ENCODE measurements around the gene FBXL17.

The FBXL17 gene

DNA sequence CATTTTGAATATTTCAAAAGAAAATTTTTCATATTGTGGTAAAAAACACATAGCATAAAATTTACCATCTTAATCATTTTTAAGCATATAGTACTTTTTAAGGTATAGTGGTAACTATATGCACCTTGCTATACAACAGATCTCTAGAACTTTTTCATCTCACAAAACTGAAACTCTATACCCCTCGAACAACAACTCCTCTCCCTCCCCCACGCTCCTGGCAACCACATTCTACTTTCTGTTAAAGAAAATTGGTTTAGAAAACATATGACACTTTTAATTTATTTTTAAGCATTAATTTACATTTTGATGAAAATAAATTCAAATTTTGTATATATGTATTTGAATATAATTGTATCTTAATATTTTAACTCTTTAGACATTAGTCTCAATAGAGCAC lies 563.9 kb downstream of the FBXL17 start:
- TF ChIP-seq EZH2phosphoT487 (IDR thresholded peaks at IDR 0.05; ENCODE audit: low read depth): no peak
- TF ChIP-seq, protein P1, sequence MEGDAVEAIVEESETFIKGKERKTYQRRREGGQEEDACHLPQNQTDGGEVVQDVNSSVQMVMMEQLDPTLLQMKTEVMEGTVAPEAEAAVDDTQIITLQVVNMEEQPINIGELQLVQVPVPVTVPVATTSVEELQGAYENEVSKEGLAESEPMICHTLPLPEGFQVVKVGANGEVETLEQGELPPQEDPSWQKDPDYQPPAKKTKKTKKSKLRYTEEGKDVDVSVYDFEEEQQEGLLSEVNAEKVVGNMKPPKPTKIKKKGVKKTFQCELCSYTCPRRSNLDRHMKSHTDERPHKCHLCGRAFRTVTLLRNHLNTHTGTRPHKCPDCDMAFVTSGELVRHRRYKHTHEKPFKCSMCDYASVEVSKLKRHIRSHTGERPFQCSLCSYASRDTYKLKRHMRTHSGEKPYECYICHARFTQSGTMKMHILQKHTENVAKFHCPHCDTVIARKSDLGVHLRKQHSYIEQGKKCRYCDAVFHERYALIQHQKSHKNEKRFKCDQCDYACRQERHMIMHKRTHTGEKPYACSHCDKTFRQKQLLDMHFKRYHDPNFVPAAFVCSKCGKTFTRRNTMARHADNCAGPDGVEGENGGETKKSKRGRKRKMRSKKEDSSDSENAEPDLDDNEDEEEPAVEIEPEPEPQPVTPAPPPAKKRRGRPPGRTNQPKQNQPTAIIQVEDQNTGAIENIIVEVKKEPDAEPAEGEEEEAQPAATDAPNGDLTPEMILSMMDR (IDR thresholded peaks at IDR 0.05; ENCODE audit: low read depth, low read length): no peak
- Histone ChIP-seq H3K9me3 (ENCODE audit: insufficient read depth, low read length) (no peaks in the 10 kb centered on the region), H4K20me1 (ENCODE audit: insufficient read depth, low read length) (no peaks in the 10 kb centered on the region), H2AFZ (ENCODE audit: low read depth, low read length) (no peak overlapping the region), H3K4me2 (ENCODE audit: low read length) (no peak overlapping the region), H3K79me2 (ENCODE audit: low read length) (no peaks in the 10 kb centered on the region), H3K27me3 (ENCODE audit: low read depth, low read length) (no peaks in the 10 kb centered on the region), H3K27ac (ENCODE audit: low read length) (no peak overlapping the region), H3K9ac (ENCODE audit: low read length) (no peak overlapping the region), H3K4me3 (ENCODE audit: low read length) (no peak overlapping the region), H3K36me3 (replicated peaks; ENCODE audit: low read depth, low read length) (no peaks in the 10 kb centered on the region), H3K4me1 (ENCODE audit: low read length) (peaks cover 35% of the 10 kb centered on the region)

- Histone ChIP-seq H3K9ac (ENCODE audit: low read length) (no peak overlapping the region), H3K9me3 (ENCODE audit: insufficient read depth, low read length) (no peaks in the 10 kb centered on the region), H3K79me2 (ENCODE audit: low read length) (no peaks in the 10 kb centered on the region), H4K20me1 (ENCODE audit: insufficient read depth, low read length) (no peaks in the 10 kb centered on the region), H3K4me3 (ENCODE audit: low read length) (no peak overlapping the region), H3K27ac (ENCODE audit: low read length) (no peak overlapping the region), H3K4me2 (ENCODE audit: low read length) (no peak overlapping the region), H3K4me1 (ENCODE audit: low read length) (peaks cover 40% of the 10 kb centered on the region), H3K27me3 (ENCODE audit: low read depth, low read length) (no peaks in the 10 kb centered on the region), H3K36me3 (replicated peaks; ENCODE audit: low read depth, low read length) (no peaks in the 10 kb centered on the region), H2AFZ (ENCODE audit: low read depth, low read length) (no peak overlapping the region)
- TF ChIP-seq, protein P1 (IDR thresholded peaks at IDR 0.05; ENCODE audit: low read depth, low read length): no peak
These were observed 564.5 kb downstream of the FBXL17 start for GRCh38 chr5:107817436-107817835.

DNA sequence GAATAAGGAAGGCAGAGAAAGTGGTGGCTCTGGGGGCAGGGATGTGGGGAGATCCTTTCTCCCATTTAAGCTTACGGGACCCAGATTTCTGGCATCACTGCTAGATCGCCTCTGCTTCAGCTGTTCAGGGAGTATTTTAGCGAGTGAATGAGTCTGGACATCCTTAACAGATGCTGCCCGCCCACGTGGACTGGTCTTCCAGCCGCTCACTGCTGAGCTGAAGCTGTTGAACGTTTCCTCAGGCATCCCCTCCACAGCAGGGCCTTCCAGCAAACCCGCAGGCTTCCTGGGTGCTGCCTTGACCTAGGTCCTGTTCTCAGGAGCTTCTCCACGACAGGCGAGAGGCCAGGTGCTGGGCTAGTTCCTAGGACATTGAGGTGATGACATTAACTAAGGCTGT lies 566.8 kb downstream of the FBXL17 start:
- no peak overlapping the region for H3K4me2 ChIP-seq (ENCODE audit: low read length)

DNA sequence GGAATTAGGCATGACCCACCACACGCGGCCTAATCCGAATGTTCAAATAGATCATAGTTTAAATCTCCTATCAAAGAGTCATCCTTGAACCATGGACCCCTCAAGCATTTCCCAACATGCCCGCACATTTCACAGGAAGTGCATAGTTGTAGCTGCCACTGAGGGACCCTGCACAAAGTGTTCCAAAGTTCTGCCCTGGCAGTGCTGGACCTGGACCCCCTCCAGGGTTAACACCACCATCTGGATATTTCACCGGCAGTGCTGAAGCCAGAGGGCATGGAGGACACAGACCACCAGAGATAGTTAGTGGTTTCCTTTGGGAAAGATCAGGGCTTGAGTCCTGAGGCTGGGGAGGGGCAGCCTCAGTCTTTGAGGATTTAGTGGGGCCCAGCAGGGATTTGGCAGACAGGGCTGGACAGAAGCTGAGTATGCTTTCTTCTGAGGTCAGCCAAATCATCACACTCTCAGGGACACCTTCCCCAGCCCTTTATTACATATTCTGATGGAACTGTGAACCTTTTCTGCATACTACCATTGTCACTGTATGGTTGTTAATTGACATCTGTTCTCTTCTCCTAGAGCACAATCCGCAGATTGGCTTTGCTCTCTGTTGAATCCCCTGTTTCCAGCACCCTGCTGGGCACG lies 567.6 kb downstream of the FBXL17 start:
- Histone ChIP-seq H4K20me1 (ENCODE audit: insufficient read depth, low read length) (no peaks in the 10 kb centered on the region), H3K27ac (ENCODE audit: low read length) (no peak overlapping the region), H3K4me3 (ENCODE audit: low read length) (no peak overlapping the region), H3K4me2 (ENCODE audit: low read length) (no peak overlapping the region), H3K9ac (ENCODE audit: low read length) (no peak overlapping the region), H3K36me3 (replicated peaks; ENCODE audit: low read depth, low read length) (no peaks in the 10 kb centered on the region), H3K9me3 (ENCODE audit: insufficient read depth, low read length) (no peaks in the 10 kb centered on the region), H3K79me2 (ENCODE audit: low read length) (no peaks in the 10 kb centered on the region), H3K4me1 (ENCODE audit: low read length) (peaks cover 45% of the 10 kb centered on the region), H3K27me3 (ENCODE audit: low read depth, low read length) (no peaks in the 10 kb centered on the region), H2AFZ (ENCODE audit: low read depth, low read length) (no peak overlapping the region)
- TF ChIP-seq, protein P1 (IDR thresholded peaks at IDR 0.05; ENCODE audit: low read depth, low read length): no peak
- no peak for TF ChIP-seq EZH2phosphoT487 (IDR thresholded peaks at IDR 0.05; ENCODE audit: low read depth)

More for the DNA sequence above, 566.8 kb downstream of the FBXL17 start:
- no peaks in the 10 kb centered on the region for H3K27me3 ChIP-seq (ENCODE audit: low read depth, low read length)
- TF ChIP-seq, protein P1 (IDR thresholded peaks at IDR 0.05; ENCODE audit: low read depth, low read length): no peak
- no peak for TF ChIP-seq EZH2phosphoT487 (IDR thresholded peaks at IDR 0.05; ENCODE audit: low read depth)
- no peaks in the 10 kb centered on the region for H3K79me2 ChIP-seq (ENCODE audit: low read length)
- no peaks in the 10 kb centered on the region for H3K36me3 ChIP-seq (replicated peaks; ENCODE audit: low read depth, low read length)
- H3K4me3 ChIP-seq (ENCODE audit: low read length): no peak overlapping the region
- no peaks in the 10 kb centered on the region for H3K9me3 ChIP-seq (ENCODE audit: insufficient read depth, low read length)
- H4K20me1 ChIP-seq (ENCODE audit: insufficient read depth, low read length): no peaks in the 10 kb centered on the region
- H3K4me1 ChIP-seq (ENCODE audit: low read length): peaks cover 45% of the 10 kb centered on the region
- no peak overlapping the region for H3K27ac ChIP-seq (ENCODE audit: low read length)
- H2AFZ ChIP-seq (ENCODE audit: low read depth, low read length): no peak overlapping the region
- H3K9ac ChIP-seq (ENCODE audit: low read length): no peak overlapping the region

All from OCI-LY3 (cell line).